GM19025 (cell line): Measurements from ENCODE around the gene GTF2A1.
"Not testable (repeated sequence)": the region's sequence is repeated elsewhere in the genome, so short reads cannot be mapped to it uniquely, and the experiment has no call there.

Experiments used
- ATAC-seq: cut with Tn5 transposase; IDR thresholded peaks from one replicate; pipeline ENCODE4 v1.9.1; 2021; ENCODE audit warnings: mild to moderate bottlenecking, low read depth, moderate library complexity; ENCODE audit not compliant: unreplicated experiment

The GTF2A1 gene

DNA sequence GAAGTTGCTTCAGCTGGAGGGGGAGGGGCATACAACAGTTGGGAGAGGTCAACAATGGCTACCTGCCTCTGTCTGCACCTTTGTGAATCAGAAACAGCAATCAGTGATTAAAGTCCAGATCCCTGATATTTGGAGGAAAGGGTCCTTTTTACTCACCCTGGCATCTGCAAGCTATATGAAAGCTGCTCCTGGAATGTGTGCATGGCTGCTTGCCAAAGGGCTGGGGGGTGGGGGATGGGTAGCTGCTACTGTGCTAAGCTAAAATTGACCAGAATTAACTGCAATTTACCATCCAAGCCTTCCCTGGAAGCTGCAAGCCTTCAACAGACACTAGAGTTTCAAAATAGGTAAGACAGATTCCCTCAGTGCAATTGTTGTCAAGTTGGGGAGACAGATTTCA, 13.5 kb upstream of the GTF2A1 start:
- no peak for ATAC-seq

DNA sequence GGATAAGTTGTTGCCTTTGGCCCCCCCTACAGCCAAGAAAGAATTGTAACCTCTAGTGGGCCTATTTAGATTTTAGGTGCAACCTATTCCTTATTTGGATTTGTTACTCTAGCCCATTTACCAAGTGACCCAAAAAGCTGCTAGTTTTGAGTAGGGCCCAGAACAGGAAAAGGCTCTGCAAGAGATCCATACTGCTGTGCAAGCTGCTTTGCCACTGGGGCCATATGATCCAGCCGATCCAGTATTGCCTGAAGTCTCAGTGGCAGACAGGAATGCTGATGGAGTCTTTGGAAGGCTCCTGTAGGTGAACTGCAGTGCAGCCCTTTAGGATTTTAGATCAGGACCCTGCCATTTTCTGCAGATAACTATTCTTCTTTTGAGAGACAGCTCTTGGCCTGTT, 12.9 kb upstream of the GTF2A1 start:
- ATAC-seq: no peak

DNA sequence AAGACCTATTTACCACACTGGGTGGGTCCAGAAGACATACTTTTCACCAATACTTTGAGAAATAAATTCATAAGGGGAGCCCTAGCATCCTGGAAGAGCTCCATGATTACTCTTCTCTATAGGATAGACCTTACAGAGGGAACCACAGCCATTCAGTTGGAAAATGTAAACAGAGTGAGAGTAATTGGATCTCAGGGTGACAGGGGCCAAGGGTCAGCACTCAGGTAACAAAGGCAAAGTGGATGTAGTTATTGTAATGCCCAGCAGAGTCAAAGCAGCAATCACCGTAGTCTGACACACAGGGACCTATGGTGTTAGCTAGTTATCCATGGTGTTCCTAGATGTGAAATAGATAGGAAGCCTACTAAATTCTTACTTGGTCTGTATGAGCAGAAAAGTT, 10.8 kb upstream of the GTF2A1 start:
- no peak for ATAC-seq

DNA sequence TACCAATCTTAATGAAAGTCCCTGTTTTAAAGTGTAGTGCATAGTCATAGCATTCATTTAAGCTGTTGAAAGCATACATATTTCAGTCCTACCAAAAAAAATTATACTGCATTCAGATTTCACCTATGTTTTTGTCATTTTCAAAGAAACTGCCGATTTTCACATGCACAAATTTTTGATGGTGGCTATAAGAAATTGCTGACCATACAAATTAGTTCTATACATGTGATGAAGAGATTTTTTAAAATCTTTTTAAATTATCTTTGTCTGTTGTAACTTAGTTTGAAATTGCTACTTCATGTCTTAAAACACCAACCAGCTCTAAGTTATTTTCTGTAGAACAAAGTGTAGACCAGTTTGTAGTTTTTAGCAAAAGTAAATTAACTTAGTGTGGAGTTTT, 3.5 kb upstream of the GTF2A1 start:
- ATAC-seq: no peak

DNA sequence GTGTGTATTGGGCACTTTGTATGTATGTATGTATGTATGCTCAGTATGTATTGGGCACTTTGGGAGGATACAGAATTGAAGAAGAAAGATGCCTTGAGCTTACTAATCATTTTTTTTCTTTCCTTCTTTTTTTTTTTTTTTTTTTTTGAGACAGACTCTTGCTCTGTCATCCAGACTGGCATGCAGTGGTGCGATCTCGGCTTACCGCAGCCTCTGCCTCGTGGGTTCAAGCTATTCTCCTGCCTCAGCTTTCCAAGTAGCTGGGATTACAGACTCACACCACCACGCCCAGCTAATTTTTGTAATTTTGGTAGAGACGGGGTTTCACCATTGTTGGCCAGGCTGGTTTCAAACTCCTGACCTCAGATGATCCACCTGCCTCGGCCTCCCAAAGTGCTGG, 3.0 kb upstream of the GTF2A1 start:
- not testable (repeated sequence) for ATAC-seq

DNA sequence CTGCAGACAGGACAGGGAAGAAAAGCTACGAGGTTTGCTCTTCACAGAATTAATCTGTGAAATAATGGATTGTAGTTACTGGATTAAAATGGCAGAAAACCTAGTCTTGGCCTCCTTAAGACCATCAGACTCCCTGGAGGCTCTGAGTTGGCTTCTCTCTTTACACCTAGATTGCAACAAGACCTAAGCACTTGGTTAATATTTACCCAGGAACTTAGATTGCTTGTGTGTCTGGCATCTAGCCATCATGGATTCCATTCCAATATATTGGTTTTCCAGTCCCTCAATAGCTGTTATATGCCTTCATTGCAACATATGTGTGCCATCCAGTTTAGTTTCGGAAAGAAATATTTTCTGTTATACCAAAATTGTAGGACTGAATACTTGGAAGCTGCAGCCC, 1.9 kb upstream of the GTF2A1 start:
- no peak for ATAC-seq

DNA sequence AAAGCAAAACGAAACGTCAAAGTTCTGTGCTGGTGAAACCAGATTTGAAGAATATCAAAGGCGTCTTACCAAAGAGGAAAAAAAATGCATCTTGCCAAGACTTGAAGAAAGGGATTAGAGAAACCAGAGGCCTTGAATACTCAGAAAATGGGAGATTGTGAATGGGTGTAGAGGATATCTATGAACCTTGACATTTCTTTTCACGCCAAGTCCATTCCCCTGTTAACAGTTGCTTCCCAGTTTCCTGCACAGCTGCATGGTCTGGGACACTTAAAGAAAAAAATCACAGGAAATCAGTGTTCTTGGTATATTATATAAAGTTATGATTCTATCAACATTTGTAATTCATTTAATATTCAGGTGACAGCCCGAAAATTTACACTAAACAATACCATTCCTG, 1.4 kb upstream of the GTF2A1 start:
- no peak for ATAC-seq

DNA sequence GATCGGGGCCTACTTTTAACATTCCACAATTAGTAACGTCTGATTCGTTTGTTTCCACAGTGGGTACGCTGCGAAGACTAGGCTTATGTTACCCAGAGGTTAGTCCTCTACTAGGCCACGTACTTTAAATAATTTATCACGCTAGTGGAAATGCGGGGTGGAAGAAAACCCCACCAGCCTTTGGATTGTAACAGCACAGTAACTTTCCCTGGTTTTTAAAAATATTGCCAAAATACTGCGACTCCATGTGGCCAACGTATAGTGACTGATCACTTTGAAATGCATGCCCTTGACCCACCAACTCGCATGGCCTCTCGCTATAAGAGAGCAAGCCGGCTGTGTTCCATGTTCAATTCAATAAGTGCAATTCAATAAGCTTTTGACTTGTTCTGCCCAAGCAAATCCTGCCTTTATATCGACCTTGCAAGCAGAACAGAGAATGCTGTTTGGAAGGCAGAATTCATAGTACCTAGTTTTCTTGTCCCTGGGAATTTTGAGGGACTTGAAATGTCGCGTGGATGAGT, 882 bp upstream of the GTF2A1 start:
- ATAC-seq: no peak

DNA sequence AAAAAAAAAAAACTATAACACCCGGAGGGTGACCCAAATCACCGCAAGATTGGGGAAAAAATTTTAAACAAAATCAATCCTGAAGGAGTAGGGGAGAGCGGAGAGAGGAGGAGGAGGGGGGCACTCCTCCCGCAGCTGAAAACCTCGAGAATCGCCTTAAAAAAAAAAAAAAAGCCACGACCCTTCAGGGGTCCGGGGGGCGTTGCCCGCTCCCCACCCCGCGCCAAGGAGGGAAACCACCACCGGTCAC, 254 bp downstream of the GTF2A1 start:
- ATAC-seq: no peak

DNA sequence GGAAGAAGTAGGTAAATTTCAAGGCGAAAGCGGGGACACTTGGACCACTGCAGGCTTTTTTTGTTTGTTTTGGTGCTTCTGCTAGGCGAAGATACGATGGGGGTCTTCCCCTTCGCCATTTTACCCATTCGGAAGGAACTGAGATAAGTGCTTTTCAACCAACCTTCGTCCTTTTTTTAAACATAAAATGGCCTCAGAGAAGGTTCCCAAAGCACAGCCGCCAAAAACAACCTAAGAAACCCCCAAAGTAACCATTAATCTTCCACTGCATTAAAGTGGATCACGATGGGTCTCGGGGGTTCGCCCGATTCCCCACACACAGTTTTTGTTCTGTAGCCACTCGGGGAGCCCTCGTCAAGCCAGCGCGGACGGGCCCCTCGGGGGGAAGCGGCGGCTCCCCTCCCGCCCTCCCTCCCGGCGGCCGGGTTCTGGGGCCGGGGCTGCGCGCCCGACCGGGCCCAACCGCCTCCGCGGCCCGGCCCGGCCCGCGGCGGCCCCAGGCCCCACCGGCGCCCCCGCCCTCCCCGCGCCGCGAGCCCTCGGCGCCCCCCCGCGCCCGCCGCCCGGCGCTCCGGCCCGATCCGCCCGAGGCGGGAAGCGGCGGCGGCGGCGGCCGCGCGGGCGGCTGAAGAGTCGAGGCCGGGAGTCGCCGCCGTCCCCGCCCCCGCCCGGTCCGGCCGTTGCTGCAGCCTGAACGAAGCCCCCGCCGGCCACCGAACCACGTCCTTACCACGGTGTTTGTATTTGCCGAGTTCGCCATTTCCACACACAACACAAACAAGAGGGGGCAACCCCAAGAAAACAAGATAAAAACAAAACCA, 790 bp downstream of the GTF2A1 start:
- no peak for ATAC-seq

DNA sequence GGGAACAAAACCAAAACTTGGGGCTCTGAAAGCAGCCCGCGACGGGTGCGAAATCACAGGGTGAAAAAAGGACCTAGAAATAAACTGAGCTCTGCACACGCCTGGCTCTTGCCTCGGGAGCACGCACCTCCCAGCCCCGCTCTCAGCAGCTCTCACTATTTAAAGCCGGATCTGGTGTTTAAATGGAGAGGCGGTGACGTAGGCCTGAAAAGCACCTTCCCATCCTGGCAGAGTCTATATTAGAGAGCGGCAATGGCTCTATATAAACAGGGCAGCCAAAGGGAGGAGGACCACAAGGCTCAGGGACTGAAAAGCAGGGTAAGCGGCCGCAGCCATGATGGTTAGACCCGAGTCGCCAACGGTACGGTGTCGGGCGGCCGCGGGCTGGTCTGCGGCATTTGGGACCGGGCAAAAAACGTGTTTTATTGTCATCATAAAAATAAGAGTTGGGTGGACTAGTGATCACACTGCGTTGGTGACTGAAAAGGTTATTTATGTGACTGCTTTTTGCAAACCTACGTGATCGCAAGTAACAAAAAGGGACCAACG, 1.5 kb downstream of the GTF2A1 start:
- ATAC-seq: peak; percentile 46

DNA sequence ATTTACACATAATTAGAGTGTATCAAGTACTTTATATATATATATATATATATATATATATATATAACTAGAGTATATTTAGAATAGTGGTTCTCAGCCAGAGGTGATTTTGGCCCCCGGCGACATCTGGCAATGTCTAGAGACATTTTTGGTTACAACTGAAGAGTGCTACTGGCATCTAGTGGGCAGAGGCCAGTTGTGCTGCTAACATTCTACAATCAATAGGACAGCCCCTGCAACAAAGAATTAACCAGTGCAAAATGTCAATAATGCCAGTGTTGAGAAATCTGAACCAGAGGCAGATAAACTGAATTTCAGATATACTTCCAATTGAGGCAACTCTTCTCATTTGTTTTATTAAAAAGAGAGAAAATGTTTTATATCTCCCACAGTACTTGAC, 8.9 kb downstream of the GTF2A1 start:
- no peak for ATAC-seq

DNA sequence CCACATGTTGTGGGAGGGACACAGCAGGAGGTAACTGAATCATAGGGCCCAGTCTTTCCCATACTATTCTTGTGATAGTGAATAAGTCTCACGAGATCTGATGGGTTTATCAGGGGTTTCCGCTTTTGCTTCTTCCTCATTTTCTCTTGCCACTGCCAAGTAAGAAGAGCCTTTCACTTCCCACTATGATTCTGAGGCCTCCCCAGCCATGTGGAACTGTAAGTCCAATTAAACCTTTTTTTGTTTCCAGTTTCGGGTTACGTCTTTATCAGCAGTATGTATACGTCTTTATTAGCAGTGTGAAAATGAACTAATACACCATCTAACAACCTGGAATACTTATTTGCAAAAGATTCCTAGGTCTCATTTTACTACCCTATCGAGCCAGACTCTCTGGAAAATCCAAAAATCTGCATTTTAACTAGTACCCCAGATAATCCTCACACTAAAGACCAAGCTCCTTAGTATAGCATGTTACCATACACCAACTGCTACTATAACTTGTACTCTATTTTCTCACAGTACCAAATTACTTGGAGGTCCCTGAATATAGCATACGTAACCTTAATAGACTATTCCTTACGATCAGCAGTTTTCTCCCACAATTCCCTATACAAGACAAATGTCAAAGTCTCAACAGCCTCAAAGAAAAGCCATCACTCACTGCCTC, 11.5 kb downstream of the GTF2A1 start:
- ATAC-seq: no peak

DNA sequence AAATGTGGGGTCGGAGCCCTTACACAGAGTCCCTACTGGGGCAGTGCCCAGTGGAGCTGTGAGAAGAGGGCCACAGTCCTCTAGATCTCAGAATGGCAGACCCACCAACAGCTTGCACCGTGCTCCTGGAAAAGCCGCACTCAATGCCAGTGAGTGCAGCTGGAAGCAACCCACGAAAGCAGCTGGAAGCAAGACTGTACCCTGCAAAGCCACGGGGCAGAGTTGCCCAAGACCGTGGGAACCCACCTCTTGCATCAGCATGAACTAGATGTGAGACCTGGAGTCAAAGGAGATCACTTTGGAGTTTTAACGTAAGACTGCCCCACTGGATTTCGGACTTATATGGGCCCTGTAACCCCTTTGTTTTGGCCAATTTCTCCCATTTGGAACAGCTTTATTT, 12.3 kb downstream of the GTF2A1 start:
- ATAC-seq: no peak

DNA sequence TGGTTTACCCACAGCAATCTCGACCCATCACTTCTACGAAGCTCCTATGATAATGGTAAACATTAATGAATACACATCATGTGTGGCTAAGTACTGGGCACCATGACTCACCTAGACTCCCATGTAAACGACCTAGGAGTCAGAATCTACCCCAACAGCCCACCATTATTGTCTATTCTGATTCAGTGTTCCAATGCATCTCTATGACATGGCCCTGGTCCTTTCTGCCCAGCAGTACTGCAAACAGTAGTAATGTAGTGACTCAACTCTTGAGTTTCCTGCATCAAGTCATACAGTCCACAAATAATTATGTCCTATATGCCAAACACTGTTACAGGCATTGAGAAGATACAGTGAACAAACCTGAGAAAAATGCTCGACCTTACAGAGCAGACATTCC, 14.6 kb downstream of the GTF2A1 start:
- no peak for ATAC-seq

DNA sequence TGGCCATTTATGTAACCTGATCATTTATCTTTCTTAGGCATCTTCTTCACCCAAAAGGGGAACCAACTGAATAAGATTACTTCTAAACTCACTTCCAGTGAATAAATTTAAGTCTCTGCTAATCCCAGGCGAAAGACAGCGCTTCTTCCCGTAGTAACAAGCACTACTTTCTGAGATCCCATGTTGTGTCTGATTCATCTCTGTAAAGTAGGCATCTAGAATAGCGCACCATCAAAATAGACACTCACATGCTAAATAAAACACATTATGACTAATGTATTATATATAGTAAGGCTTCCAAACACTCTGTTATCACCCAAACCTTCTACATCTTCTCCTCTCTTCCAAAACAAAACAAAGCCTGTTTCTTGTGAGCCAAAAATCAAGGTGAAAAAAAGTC, 15.1 kb downstream of the GTF2A1 start:
- ATAC-seq: no peak

DNA sequence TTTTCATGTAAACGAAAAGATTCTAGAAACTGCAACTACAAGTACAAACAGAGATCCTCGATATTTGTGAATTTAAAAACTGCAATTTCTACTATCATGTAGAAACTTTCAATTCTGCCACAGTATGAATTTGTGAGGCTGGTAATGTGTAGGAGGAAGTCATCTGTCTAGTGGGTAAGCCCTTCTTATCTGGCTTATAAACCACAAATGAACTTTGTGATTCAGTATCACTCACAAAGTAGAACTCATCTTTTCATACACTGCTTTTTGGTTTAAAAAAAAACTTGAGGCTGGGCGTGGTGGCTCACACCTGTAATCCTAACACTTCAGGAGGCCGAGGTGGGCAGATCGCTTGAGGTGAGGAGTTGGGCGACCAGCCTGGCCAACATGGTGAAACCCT, 20.7 kb downstream of the GTF2A1 start:
- ATAC-seq: no peak

DNA sequence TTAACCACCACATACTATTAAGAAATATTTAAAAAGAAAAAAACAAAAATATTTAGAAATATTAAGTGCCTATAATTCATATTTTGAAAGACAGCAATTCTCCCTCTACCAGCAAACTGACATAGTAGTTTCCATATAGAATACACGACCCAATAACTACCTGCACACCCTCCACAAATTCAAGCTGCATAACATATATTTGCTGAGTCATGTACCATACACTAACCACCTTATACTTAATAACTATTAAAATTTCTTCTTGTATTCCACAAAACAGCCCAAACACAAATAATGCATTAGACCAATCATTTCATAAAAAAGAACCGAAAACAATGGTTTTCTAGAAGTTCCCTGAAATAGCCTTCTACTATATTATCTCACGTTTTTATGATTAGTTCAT, 21.7 kb downstream of the GTF2A1 start:
- no peak for ATAC-seq

DNA sequence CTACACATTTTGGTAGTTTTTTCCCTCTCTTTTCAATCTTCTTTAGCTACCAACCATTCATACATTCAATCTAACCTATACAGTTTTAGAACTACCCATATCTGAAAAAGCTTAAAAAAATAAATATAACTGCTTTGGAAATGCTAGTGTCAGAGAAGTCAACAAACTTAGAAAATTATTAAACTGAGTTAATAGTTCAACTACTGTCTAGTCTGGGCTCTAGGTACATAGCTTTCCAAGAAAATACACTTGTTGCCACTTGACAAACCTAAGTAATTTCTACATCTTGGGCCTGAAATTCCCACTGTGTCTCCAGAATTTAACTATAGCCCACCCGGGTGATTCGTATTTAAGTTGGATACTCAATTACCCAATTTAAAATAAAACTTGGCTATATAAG, 22.1 kb downstream of the GTF2A1 start:
- ATAC-seq: no peak

DNA sequence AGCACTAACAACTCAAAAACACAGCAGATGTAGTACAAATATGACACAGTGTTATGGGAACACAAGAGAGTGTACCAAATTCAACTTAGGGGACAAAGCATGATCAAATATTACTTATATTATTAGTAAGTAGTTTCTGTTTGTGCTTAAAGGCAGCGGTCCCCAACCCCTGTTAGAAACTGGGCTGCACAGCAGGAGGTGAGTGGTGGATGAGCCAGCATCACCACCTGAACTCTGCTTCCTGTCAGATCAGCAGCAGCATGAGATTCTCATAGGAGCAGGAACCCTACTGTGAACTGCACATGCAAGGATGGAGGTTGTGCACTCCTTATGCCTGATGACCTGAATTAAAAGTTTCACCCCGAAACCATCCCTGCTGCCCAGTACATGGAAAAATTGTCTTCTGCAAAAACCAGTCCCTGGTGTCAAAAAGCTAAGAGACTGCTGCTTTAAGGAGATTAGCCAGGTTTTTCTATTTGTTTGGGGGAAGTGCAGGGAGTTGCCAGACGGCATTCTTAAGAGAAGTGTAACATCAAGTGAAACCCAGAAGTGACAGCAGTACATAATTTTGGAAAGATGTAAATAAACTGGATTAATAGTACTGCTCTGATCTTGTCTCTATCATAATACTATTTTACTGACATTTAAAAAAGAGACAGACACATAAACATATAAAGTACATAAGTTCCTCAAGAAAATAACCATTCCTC, 26.7 kb downstream of the GTF2A1 start:
- peak; percentile 75 for ATAC-seq

DNA sequence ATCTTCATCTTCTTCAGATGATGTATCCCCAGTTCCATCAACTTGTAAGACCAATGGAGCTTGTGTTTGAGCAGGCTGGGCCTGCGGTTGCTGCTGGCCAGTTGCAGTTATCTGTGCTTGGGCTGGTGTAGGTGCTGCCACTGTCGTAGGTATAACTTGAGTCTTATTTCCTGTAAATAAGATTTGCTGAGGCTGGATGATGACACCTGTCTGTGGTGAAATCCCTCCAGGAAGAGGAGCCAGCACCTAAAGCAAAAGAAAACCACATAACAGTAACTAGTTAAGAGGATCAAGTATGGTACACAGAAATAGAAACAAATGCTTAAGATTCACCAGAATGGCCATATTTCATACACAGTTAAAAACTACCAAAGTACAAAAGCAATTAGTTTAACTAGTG, 28.2 kb downstream of the GTF2A1 start:
- ATAC-seq: no peak
